Panc1 (cell line): Measurements from ENCODE around the gene NFKBIL1. TPM values are rescaled to one million over a fixed set of nuclear protein-coding genes. Genes with fewer than 3 reads are reported as not detected.

Source experiments
- ATAC-seq: fragments of 200-7000 bp; cut with Tn5 transposase; 2 replicates; pipeline ENCODE4 v1.9.1; 2020; ENCODE audit warnings: mild to moderate bottlenecking, moderate library complexity
- BruUV-seq: library from RNA; stranded (reverse); fragments of 400-500 nt; replicated peaks from 2 replicates; lab custom pipeline; 2021; lab: Mats Ljungman, UMichigan
- CTCF ChIA-PET: fragments of 300-600 bp; sonication (Branson Sonifier 250); formaldehyde crosslinking; loops from one replicate; lab custom pipeline; 2022; ENCODE audit warnings: antibody characterized with exemption; lab: Charles Lee
- POLR2A ChIA-PET: fragments of 300-600 bp; sonication (Branson Sonifier 250); formaldehyde crosslinking; loops from one replicate; lab custom pipeline; 2022; ENCODE audit warnings: antibody characterized with exemption; lab: Charles Lee
- DNase-seq: peaks from one replicate; pipeline ENCODE4 v3.0.0-alpha.2; 2010; ENCODE audit warnings: low read depth, low spot score
- H3K27ac ChIP-seq: 2 replicates; pipeline ENCODE4 v1.5.1; 2011; ENCODE audit warnings: mild to moderate bottlenecking, low read length, inconsistent platforms
- H3K27me3 ChIP-seq: fragments of 200-500 bp; sonication (Bioruptor generic); 2 replicates; pipeline ENCODE4 v1.6.0; 2014; ENCODE audit warnings: low read length, inconsistent platforms; ENCODE audit not compliant: control insufficient read depth, insufficient read depth
- H3K36me3 ChIP-seq: fragments of 200-500 bp; sonication (Bioruptor generic); 2 replicates; pipeline ENCODE4 v1.5.1; 2014; ENCODE audit warnings: inconsistent platforms, mild to moderate bottlenecking, low read length, moderate library complexity; ENCODE audit not compliant: control insufficient read depth, insufficient read depth
- H3K4me1 ChIP-seq: 2 replicates; pipeline ENCODE4 v1.5.1; 2011; ENCODE audit warnings: inconsistent platforms, mild to moderate bottlenecking, low read length, moderate library complexity; ENCODE audit not compliant: control insufficient read depth, insufficient read depth
- H3K4me3 ChIP-seq, 2 experiments: 2 replicates each; pipeline ENCODE4 v1.5.1; 2011 to 2012; ENCODE audit warnings: low read depth in 2 of 2, low read length in 2 of 2, mild to moderate bottlenecking in 2 of 2, inconsistent platforms in 1 of 2, moderate library complexity in 1 of 2
- H3K9me3 ChIP-seq: fragments of 200-500 bp; sonication (Bioruptor generic); 2 replicates; pipeline ENCODE4 v1.5.1; 2014; ENCODE audit warnings: low read depth, mild to moderate bottlenecking, inconsistent platforms, low read length, moderate library complexity; ENCODE audit not compliant: control insufficient read depth, insufficient read depth
- CTCF ChIP-seq: fragments of 450-650 bp; IDR thresholded peaks from 2 replicates; pipeline ENCODE4 v1.5.1; 2017; ENCODE audit warnings: mild to moderate bottlenecking
- POLR2AphosphoS5 ChIP-seq: IDR thresholded peaks from 2 replicates; pipeline ENCODE4 v1.6.1; 2012; ENCODE audit warnings: mild to moderate bottlenecking, low read depth, low read length, moderate library complexity
- REST ChIP-seq, 2 experiments: IDR thresholded peaks; 2 replicates each; pipeline ENCODE4 v1.6.1; 2011 to 2012; ENCODE audit warnings: low read depth in 2 of 2, control low read depth in 1 of 2, low read length in 1 of 2, mild to moderate bottlenecking in 1 of 2, moderate library complexity in 1 of 2; ENCODE audit not compliant: insufficient read depth in 1 of 2
- SIN3A ChIP-seq: IDR thresholded peaks from 2 replicates; pipeline ENCODE4 v1.6.1; 2012; ENCODE audit warnings: low read depth, mild to moderate bottlenecking, low read length, moderate library complexity, borderline replicate concordance; ENCODE audit not compliant: insufficient read depth
- TCF7L2 ChIP-seq: IDR thresholded peaks from 2 replicates; pipeline ENCODE4 v1.6.1; 2011; ENCODE audit warnings: mild to moderate bottlenecking, low read depth, low read length, inconsistent platforms
- in situ Hi-C: cut with HindIII; loops from 2 replicates; pipeline ENCODE4 v1.10.0; 2016; ENCODE audit warnings: low sequenced_read_pairs, low pct_unique_long_range_greater_than_20kb
- intact Hi-C: fragments of 100-400 bp; cut with micrococcal nuclease; formaldehyde crosslinking; loops from one replicate; pipeline ENCODE4 v1.10.0; 2022; ENCODE audit not compliant: unreplicated experiment
- total RNA-seq: library from RNA; stranded (reverse); gene quantifications from one replicate; pipeline ENCODE4 v1.2.1, GENCODE V29; 2021; ENCODE audit not compliant: unreplicated experiment

Gene NFKBIL1
- total RNA-seq, 1 experiment from 2014 or later, result 27.9 TPM

DNA sequence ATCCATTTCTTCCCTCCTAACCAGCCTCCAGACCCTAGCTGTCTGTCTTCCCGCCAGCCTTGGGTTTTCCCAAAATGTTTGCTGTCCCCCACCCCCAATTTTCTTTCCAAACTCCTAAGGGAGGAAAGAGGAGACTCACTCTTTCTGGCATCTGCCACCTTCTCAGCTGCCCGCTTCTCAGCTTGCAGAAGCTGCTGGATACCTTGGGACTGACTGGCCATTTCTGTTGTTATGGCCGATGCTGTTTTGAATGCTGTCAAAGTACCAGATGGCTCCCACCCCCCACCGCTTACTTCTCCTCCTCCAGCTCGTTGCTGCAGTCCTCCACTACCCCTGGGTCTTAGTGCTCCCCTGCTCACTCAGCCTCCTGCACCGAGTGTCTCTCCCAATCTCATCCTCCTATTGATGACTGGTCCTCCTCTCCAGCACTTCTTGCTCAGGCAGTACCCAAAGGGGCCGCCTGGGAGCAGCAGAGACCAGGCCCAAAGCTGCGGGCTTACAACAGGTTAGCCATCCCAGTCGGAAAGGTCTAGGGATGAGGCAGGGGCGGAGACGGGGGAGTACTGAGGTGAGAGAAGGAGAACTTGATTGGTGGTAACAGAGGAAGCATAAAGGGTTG, 960 bp upstream of the NFKBIL1 start, which contains the start of gene ATP6V1G2:
TSS of gene ATP6V1G2 (minus strand) at position 270 of the 619 bp plus-strand sequence. CDS start at position 221, 49 bp downstream.
- Histone ChIP-seq H3K4me1 (peaks cover 12% of the 10 kb centered on the region), H3K27me3 (no peaks in the 10 kb centered on the region), H3K4me3 (peak within 1 kb of the TSS; percentile 60 to 80), H3K9me3 (no peaks in the 10 kb centered on the region), H3K36me3 (peaks cover 2% of the 10 kb centered on the region; the same call in 1 of the 2 replicates), H3K27ac (peak within 1 kb of the TSS; percentile 96)
- no peak for TF ChIP-seq POLR2AphosphoS5
- TF ChIP-seq CTCF, result peak; percentile 98
- TF ChIP-seq REST (IDR thresholded peaks at IDR 0.05; ENCODE audit: insufficient read depth in 1 of 2, low read depth in 2 of 2, low read length in 1 of 2), result no peak
- TF ChIP-seq TCF7L2, result no peak
- peak; percentile 68; the same call in 1 of the 2 replicates for TF ChIP-seq SIN3A
- BruUV-seq, result no TSS peak
- POLR2A ChIA-PET, result interaction anchor here (0.5 to 0.6 kb wide), 3 partner anchors 163 to 228 kb away, joined by 3 to 7 read pairs (median 3); no protein-coding TSS in a partner anchor
- CTCF ChIA-PET, result interaction anchor here (0.5 to 4.2 kb wide), 5 partner anchors 34 to 234 kb away, joined by 3 to 37 read pairs (median 3); no protein-coding TSS in a partner anchor
- peak; percentile 85 for DNase-seq
- peak; percentile 75 for ATAC-seq
- intact Hi-C loops (loop anchor here (1.0 kb wide), 1 partner anchor 52 kb away; no protein-coding TSS in a partner anchor), in situ Hi-C loops (no loop called here)

- Histone ChIP-seq H3K27me3 (no peaks in the 10 kb centered on the region), H3K4me1 (peaks cover 11% of the 10 kb centered on the region), H3K36me3 (no peaks in the 10 kb centered on the region), H3K27ac (peak overlapping the region; percentile 96), H3K9me3 (no peaks in the 10 kb centered on the region), H3K4me3 (peak overlapping the region; percentile 60 to 80)
- CTCF ChIA-PET, result interaction anchor here (0.6 to 4.2 kb wide), 4 partner anchors 50 to 70 kb away, joined by 4 to 37 read pairs (median 8); no protein-coding TSS in a partner anchor
- POLR2A ChIA-PET, result interaction anchor here (1.0 kb wide), 1 partner anchor 30 kb away, joined by 3 read pairs; no protein-coding TSS in a partner anchor
- BruUV-seq, result no TSS peak
- intact Hi-C loops, result no loop called here
- ATAC-seq, result peak; percentile 25
- in situ Hi-C loops, result no loop called here
- DNase-seq, result no peak
- no peak for TF ChIP-seq TCF7L2
- TF ChIP-seq SIN3A, result no peak
- no peak for TF ChIP-seq REST (IDR thresholded peaks at IDR 0.05; ENCODE audit: insufficient read depth in 1 of 2, low read depth in 2 of 2, low read length in 1 of 2)
- no peak for TF ChIP-seq POLR2AphosphoS5
- no peak for TF ChIP-seq CTCF
Observed at GRCh38 chr6:31547727-31548543, 527 bp downstream of the NFKBIL1 start.
